ENCODE data around the gene PAWR.
"Not testable (repeated sequence)": the region's sequence is repeated elsewhere in the genome, so short reads cannot be mapped to it uniquely, and the experiment has no call there.

- TF ChIP-seq ZNF146, ZBTB21, REST, CTCF, ZSCAN30 (tag by site-specific recombination; IDR thresholded peaks at IDR 0.05): not testable (repeated sequence)
Measured at GRCh38 chr12:79684338-79684737, 6.4 kb downstream of the PAWR start.
